Astrocyte (in vitro differentiated cells and primary cell): ENCODE results near the gene DPEP1.

Source experiments
- EZH2 ChIP-seq: IDR thresholded peaks from 2 replicates; pipeline ENCODE4 v1.6.1; 2012; ENCODE audit warnings: mild to moderate bottlenecking, low read length, inconsistent platforms; ENCODE audit not compliant: insufficient read depth
- TF ChIP-seq, protein P1 (sequence below): IDR thresholded peaks from 2 replicates; pipeline ENCODE4 v1.5.1; 2011; ENCODE audit warnings: low read depth, mild to moderate bottlenecking, inconsistent platforms, low read length, moderate library complexity; ENCODE audit not compliant: insufficient read depth

DNA sequence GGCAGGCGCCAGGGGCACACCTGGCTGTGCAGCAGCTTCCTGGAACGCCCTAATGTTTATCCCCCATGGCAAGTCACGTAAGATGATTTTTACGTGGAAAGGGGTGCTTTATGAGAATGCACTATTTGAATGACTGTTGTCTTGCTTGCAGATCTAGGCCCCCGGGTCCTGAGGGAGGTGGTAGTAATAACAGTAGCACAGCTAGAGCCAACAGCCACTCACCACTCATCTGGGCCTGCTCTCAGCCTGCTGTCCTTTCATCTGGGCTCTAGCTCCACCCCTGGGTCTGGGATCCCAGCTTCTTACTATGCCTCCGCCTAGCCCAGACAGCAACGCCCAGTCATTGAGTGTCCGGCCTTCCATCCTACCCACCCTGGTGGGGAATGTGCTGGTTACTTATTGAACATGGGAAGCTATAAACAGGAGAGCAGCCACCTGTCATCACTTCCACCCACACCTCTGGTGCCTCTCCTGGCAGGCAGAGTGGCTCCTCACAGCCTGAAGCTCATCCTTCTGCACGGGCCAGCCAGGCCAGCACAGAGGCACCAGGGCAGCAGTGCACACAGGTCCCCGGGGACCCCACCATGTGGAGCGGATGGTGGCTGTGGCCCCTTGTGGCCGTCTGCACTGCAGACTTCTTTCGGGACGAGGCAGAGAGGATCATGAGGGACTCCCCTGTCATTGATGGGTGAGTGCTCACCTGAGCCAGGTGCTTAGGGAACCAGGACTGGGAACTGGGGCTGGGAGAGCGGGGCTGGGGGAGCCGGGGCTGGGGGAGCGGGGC, 16.6 kb downstream of the DPEP1 start:
- TF ChIP-seq, protein P1, sequence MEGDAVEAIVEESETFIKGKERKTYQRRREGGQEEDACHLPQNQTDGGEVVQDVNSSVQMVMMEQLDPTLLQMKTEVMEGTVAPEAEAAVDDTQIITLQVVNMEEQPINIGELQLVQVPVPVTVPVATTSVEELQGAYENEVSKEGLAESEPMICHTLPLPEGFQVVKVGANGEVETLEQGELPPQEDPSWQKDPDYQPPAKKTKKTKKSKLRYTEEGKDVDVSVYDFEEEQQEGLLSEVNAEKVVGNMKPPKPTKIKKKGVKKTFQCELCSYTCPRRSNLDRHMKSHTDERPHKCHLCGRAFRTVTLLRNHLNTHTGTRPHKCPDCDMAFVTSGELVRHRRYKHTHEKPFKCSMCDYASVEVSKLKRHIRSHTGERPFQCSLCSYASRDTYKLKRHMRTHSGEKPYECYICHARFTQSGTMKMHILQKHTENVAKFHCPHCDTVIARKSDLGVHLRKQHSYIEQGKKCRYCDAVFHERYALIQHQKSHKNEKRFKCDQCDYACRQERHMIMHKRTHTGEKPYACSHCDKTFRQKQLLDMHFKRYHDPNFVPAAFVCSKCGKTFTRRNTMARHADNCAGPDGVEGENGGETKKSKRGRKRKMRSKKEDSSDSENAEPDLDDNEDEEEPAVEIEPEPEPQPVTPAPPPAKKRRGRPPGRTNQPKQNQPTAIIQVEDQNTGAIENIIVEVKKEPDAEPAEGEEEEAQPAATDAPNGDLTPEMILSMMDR, result no peak
- no peak for TF ChIP-seq EZH2
